Mucosa of descending colon (tissue), 3 donors: ENCODE data around the gene YPEL5. TPM values are rescaled to one million over a fixed set of nuclear protein-coding genes. Genes with fewer than 3 reads are reported as not detected.

Source experiments
- ATAC-seq: fragments of 200-7000 bp; cut with Tn5 transposase; one replicate; pipeline ENCODE4 v1.9.1; 2020; ENCODE audit warnings: mild to moderate bottlenecking, moderate library complexity
- DNase-seq, 3 donors: peaks; one replicate each; pipeline ENCODE4 v3.0.0-alpha.2; 2020
- H3K36me3 ChIP-seq: fragments of 200-600 bp; one replicate; pipeline ENCODE4 v1.8.0; 2021; ENCODE audit warnings: low read depth, mild to moderate bottlenecking
- H3K4me1 ChIP-seq: fragments of 200-600 bp; one replicate; pipeline ENCODE4 v1.8.0; 2021; ENCODE audit warnings: low read depth, mild to moderate bottlenecking
- H3K4me3 ChIP-seq: fragments of 200-600 bp; one replicate; pipeline ENCODE4 v1.8.0; 2021; ENCODE audit warnings: mild to moderate bottlenecking
- H3K9me3 ChIP-seq: fragments of 200-600 bp; one replicate; pipeline ENCODE4 v1.8.0; 2021; ENCODE audit warnings: mild to moderate bottlenecking
- CTCF ChIP-seq: fragments of 200-600 bp; IDR thresholded peaks from one replicate; pipeline ENCODE4 v1.8.0; 2022; ENCODE audit warnings: antibody characterized with exemption, mild to moderate bottlenecking
- intact Hi-C, 2 donors: fragments of 100-400 bp; cut with DNase I in 1 of 2; cut with micrococcal nuclease in 1 of 2; formaldehyde crosslinking; loops; one replicate each; pipeline versions ENCODE4 v1.11.0 to v1.11.1; 2022; cut with DNase I, micrococcal nuclease
- total RNA-seq, 3 donors: library from RNA; stranded (reverse); fragmentation: NEBNext Ultra II Directional in 2 of 3; extraction: Animal tissue kit (Norgen Biotek cat#: 25700) in 2 of 3; gene quantifications; one replicate each; pipeline versions ENCODE4 v1.2.1 to v1.2.4, GENCODE V29; 2021 to 2023
- donor health status: DM: no; HTN: no; CAD: no; lungs with moderate emphysema.
- donor health status: DM: no; HTN: no; CAD: no.
- donor health status: DM: no; HTN: yes; CAD: no.

The YPEL5 gene
- total RNA-seq, 3 donors from 2014 or later: 58.0 to 104 (median 79.3) TPM

DNA sequence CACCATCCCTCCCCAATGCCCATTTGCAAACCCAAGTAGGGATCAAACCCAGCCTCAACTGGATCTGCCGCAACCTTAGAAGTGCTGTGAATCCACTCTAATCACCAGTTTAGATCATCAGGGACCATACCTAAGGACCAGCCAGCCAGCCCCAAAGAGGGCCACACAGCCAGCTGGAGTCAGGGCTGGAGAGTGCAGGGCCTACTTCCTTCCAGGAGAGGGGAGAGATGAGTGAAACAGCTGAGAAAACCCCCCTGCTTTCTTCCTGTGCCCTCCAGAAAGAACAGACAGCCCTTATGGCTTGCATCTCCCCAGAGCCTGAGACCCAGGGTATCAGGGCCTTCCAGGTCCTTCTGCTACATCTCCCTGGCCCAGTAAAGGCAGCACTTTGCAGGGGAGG lies 25.8 kb downstream of the YPEL5 start:
- ATAC-seq (no peak), DNase-seq (no peak)
- no peak overlapping the region for H3K4me3 ChIP-seq
- H3K9me3 ChIP-seq: no peaks in the 10 kb centered on the region
- H3K4me1 ChIP-seq: no peaks in the 10 kb centered on the region
- H3K36me3 ChIP-seq: no peaks in the 10 kb centered on the region
- intact Hi-C loops: no loop called here
- TF ChIP-seq CTCF: no peak

- Histone ChIP-seq H3K9me3 (no peaks in the 10 kb centered on the region), H3K36me3 (no peaks in the 10 kb centered on the region), H3K4me3 (no peak overlapping the region), H3K4me1 (no peaks in the 10 kb centered on the region)
- DNase-seq (no peak), ATAC-seq (no peak)
- TF ChIP-seq CTCF: no peak
- intact Hi-C loops: no loop called here
These were observed 30.6 kb downstream of the YPEL5 start for GRCh38 chr2:30177440-30177839.

GRCh38 chr2:30177956-30178355 lies 31.1 kb downstream of the YPEL5 start:
- H3K36me3 ChIP-seq: no peaks in the 10 kb centered on the region
- no peak for ATAC-seq
- no peak overlapping the region for H3K4me3 ChIP-seq
- no peak for TF ChIP-seq CTCF
- intact Hi-C loops: no loop called here
- H3K4me1 ChIP-seq: no peaks in the 10 kb centered on the region
- no peak for DNase-seq
- no peaks in the 10 kb centered on the region for H3K9me3 ChIP-seq

GRCh38 chr2:30178618-30179434 lies 32.0 kb downstream of the YPEL5 start:
- H3K4me1 ChIP-seq: no peaks in the 10 kb centered on the region
- peak; percentile 64 for ATAC-seq

DNA sequence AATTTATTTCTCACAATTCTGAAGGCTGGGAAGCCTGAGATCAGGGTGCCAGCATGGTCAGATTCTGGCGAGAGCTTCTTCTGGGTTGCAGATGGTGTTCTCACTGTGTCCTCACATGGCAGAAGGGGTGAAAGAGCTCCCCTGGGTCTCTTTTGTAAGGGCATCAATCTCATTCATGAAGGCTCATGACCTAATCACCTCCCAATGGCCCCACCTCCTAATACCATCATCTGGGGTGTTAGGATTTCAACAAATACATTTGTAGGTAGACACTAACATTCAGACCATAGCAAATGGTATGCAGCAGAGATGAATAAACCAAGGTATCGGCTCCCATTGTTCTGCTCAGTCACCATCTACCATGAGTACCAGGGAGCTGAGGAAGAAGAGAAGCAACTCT lies 32.7 kb downstream of the YPEL5 start:
- TF ChIP-seq CTCF: no peak
- Histone ChIP-seq H3K4me3 (no peak overlapping the region), H3K9me3 (no peaks in the 10 kb centered on the region), H3K4me1 (no peaks in the 10 kb centered on the region), H3K36me3 (no peaks in the 10 kb centered on the region)
- intact Hi-C loops: no loop called here
- DNase-seq (no peak), ATAC-seq (no peak)

More at GRCh38 chr2:30178618-30179434, 32.0 kb downstream of the YPEL5 start:
- H3K9me3 ChIP-seq: no peaks in the 10 kb centered on the region
- H3K4me3 ChIP-seq: no peak overlapping the region
- no peaks in the 10 kb centered on the region for H3K36me3 ChIP-seq
- no peak for DNase-seq
- no peak for TF ChIP-seq CTCF
- intact Hi-C loops: no loop called here
